ENCODE data around the gene JAZF1. TPM values are rescaled to one million over a fixed set of nuclear protein-coding genes. Genes with fewer than 3 reads are reported as not detected.

Gene JAZF1
- polyA plus RNA-seq, 1 donor from 2014 or later: 13.7 TPM

- Mint-ChIP-seq H3K27me3 (no peaks in the 10 kb centered on the region), H3K4me3 (no peak overlapping the region), H3K27ac (no peak overlapping the region), H3K9me3 (no peaks in the 10 kb centered on the region), H3K4me1 (peaks cover 15 to 35% (median 17%) of the 10 kb centered on the region in 3 donors), H3K36me3 (peaks cover 6% of the 10 kb centered on the region)
These were observed 74.2 kb downstream of the JAZF1 start for GRCh38 chr7:28106321-28106829.

GRCh38 chr7:28105234-28105633, 75.4 kb downstream of the JAZF1 start:
- H3K4me1 Mint-ChIP-seq: peaks cover 15 to 35% (median 17%) of the 10 kb centered on the region in 3 donors
- H3K36me3 Mint-ChIP-seq: peaks cover 6% of the 10 kb centered on the region
- H3K4me3 Mint-ChIP-seq: no peak overlapping the region
- no peaks in the 10 kb centered on the region for H3K9me3 Mint-ChIP-seq
- no peak overlapping the region for H3K27ac Mint-ChIP-seq
- H3K27me3 Mint-ChIP-seq: no peaks in the 10 kb centered on the region

- no peaks in the 10 kb centered on the region for H3K9me3 Mint-ChIP-seq
- H3K4me3 Mint-ChIP-seq: no peak overlapping the region
- no peaks in the 10 kb centered on the region for H3K27me3 Mint-ChIP-seq
- no peak overlapping the region for H3K27ac Mint-ChIP-seq
- peaks cover 15 to 34% (median 16%) of the 10 kb centered on the region in 3 donors for H3K4me1 Mint-ChIP-seq
- H3K36me3 Mint-ChIP-seq: peaks cover 6% of the 10 kb centered on the region
These were observed 75.8 kb downstream of the JAZF1 start for GRCh38 chr7:28104811-28105210.

GRCh38 chr7:28104041-28104541, 76.5 kb downstream of the JAZF1 start:
- Mint-ChIP-seq H3K27ac (peak overlapping the region in 1 of 3 donors; percentile 20), H3K27me3 (no peaks in the 10 kb centered on the region), H3K4me1 (peaks cover 11 to 30% (median 13%) of the 10 kb centered on the region in 3 donors), H3K9me3 (no peaks in the 10 kb centered on the region), H3K36me3 (peaks cover 6% of the 10 kb centered on the region), H3K4me3 (no peak overlapping the region)

- H3K4me1 Mint-ChIP-seq: peaks cover 11 to 21% (median 11%) of the 10 kb centered on the region in 3 donors
- H3K27me3 Mint-ChIP-seq: no peaks in the 10 kb centered on the region
- no peak overlapping the region for H3K27ac Mint-ChIP-seq
- peaks cover 6% of the 10 kb centered on the region for H3K36me3 Mint-ChIP-seq
- no peak overlapping the region for H3K4me3 Mint-ChIP-seq
- no peaks in the 10 kb centered on the region for H3K9me3 Mint-ChIP-seq
These were observed 77.8 kb downstream of the JAZF1 start for GRCh38 chr7:28102797-28103196.

GRCh38 chr7:28096713-28097112, 83.9 kb downstream of the JAZF1 start:
- Mint-ChIP-seq H3K4me1 (peaks cover 14 to 32% (median 15%) of the 10 kb centered on the region in 3 donors), H3K36me3 (peaks cover 4% of the 10 kb centered on the region), H3K9me3 (no peaks in the 10 kb centered on the region), H3K4me3 (no peak overlapping the region), H3K27me3 (no peaks in the 10 kb centered on the region), H3K27ac (no peak overlapping the region)

- Mint-ChIP-seq H3K9me3 (peaks cover 0 to 1% (median 0%) of the 10 kb centered on the region in 3 donors), H3K4me1 (peaks cover 15 to 32% (median 16%) of the 10 kb centered on the region in 3 donors), H3K27me3 (no peaks in the 10 kb centered on the region), H3K4me3 (no peak overlapping the region), H3K27ac (no peak overlapping the region), H3K36me3 (peaks cover 6% of the 10 kb centered on the region)
These were observed 85.4 kb downstream of the JAZF1 start for GRCh38 chr7:28095231-28095630.

- Mint-ChIP-seq H3K4me1 (peaks cover 19 to 39% (median 30%) of the 10 kb centered on the region in 3 donors), H3K4me3 (no peak overlapping the region), H3K27me3 (no peaks in the 10 kb centered on the region), H3K36me3 (peaks cover 15% of the 10 kb centered on the region), H3K27ac (peak overlapping the region in 2 of 3 donors; percentile 36 to 67), H3K9me3 (peaks cover 0 to 3% (median 2%) of the 10 kb centered on the region in 3 donors)
These were observed 86.9 kb downstream of the JAZF1 start for GRCh38 chr7:28093623-28094232.

GRCh38 chr7:28091190-28091589, 89.4 kb downstream of the JAZF1 start:
- H3K9me3 Mint-ChIP-seq: peaks cover 0 to 3% (median 2%) of the 10 kb centered on the region in 3 donors
- H3K27me3 Mint-ChIP-seq: no peaks in the 10 kb centered on the region
- no peak overlapping the region for H3K27ac Mint-ChIP-seq
- H3K36me3 Mint-ChIP-seq: peaks cover 15% of the 10 kb centered on the region
- H3K4me3 Mint-ChIP-seq: no peak overlapping the region
- peaks cover 24 to 36% (median 32%) of the 10 kb centered on the region in 3 donors for H3K4me1 Mint-ChIP-seq

GRCh38 chr7:28088901-28089714, 91.5 kb downstream of the JAZF1 start:
- Mint-ChIP-seq H3K9me3 (peaks cover 0 to 3% (median 2%) of the 10 kb centered on the region in 3 donors), H3K27me3 (no peaks in the 10 kb centered on the region), H3K4me3 (peak overlapping the region in 1 of 4 donors; percentile 46), H3K27ac (peak overlapping the region in 1 of 3 donors; percentile 32), H3K36me3 (peaks cover 11% of the 10 kb centered on the region), H3K4me1 (peaks cover 21 to 31% (median 25%) of the 10 kb centered on the region in 3 donors)

GRCh38 chr7:28088032-28088431, 92.6 kb downstream of the JAZF1 start:
- Mint-ChIP-seq H3K27me3 (no peaks in the 10 kb centered on the region), H3K4me1 (peaks cover 17 to 32% (median 19%) of the 10 kb centered on the region in 3 donors), H3K36me3 (peaks cover 11% of the 10 kb centered on the region), H3K27ac (no peak overlapping the region), H3K4me3 (no peak overlapping the region), H3K9me3 (peaks cover 0 to 3% (median 2%) of the 10 kb centered on the region in 3 donors)

GRCh38 chr7:28086198-28086597, 94.4 kb downstream of the JAZF1 start:
- H3K27ac Mint-ChIP-seq: peak overlapping the region in 1 of 3 donors; percentile 24

GRCh38 chr7:28083998-28084985, 96.3 kb downstream of the JAZF1 start:
- Mint-ChIP-seq H3K9me3 (peaks cover 0 to under 1% (median 0%) of the 10 kb centered on the region in 3 donors), H3K4me1 (peaks cover 27 to 38% (median 33%) of the 10 kb centered on the region in 3 donors), H3K27ac (peak overlapping the region in 1 of 3 donors; percentile 65), H3K4me3 (no peak overlapping the region), H3K27me3 (no peaks in the 10 kb centered on the region), H3K36me3 (peaks cover 1% of the 10 kb centered on the region)

More at GRCh38 chr7:28086198-28086597, 94.4 kb downstream of the JAZF1 start:
- peaks cover 11% of the 10 kb centered on the region for H3K36me3 Mint-ChIP-seq
- H3K4me1 Mint-ChIP-seq: peaks cover 25 to 37% (median 25%) of the 10 kb centered on the region in 3 donors
- no peaks in the 10 kb centered on the region for H3K27me3 Mint-ChIP-seq
- H3K9me3 Mint-ChIP-seq: peaks cover 0 to 3% (median 2%) of the 10 kb centered on the region in 3 donors
- no peak overlapping the region for H3K4me3 Mint-ChIP-seq
